Loucy (cell line): ENCODE data around the gene SPEG.

Source experiments
- H2AFZ ChIP-seq: fragments of 200-600 bp; sonication (generic); 2 replicates; pipeline ENCODE4 v1.6.0; 2016; ENCODE audit warnings: antibody characterized with exemption, mild to moderate bottlenecking, low read length, moderate library complexity
- H3F3A ChIP-seq: fragments of 200-600 bp; 2 replicates; pipeline ENCODE4 v1.6.0; 2016; ENCODE audit warnings: antibody characterized with exemption, low read depth, mild to moderate bottlenecking
- H3K27me3 ChIP-seq: fragments of 200-600 bp; sonication (generic); 2 replicates; pipeline ENCODE4 v1.6.1; 2014; ENCODE audit warnings: low read length, mild to moderate bottlenecking; ENCODE audit not compliant: insufficient read depth, poor library complexity, severe bottlenecking
- H3K36me3 ChIP-seq: fragments of 200-600 bp; sonication (generic); 2 replicates; pipeline ENCODE4 v1.6.1; 2016; ENCODE audit warnings: low read length; ENCODE audit not compliant: insufficient read depth
- H3K4me1 ChIP-seq: fragments of 200-600 bp; sonication (generic); 2 replicates; pipeline ENCODE4 v1.5.1; 2014; ENCODE audit warnings: low read length, mild to moderate bottlenecking; ENCODE audit not compliant: insufficient read depth, poor library complexity, severe bottlenecking
- H3K4me2 ChIP-seq: fragments of 200-600 bp; sonication (generic); 2 replicates; pipeline ENCODE4 v1.6.0; 2014; ENCODE audit warnings: antibody characterized with exemption, low read length, low read depth, mild to moderate bottlenecking; ENCODE audit not compliant: poor library complexity, severe bottlenecking
- H3K4me3 ChIP-seq: fragments of 200-600 bp; sonication (generic); 2 replicates; pipeline ENCODE4 v1.5.1; 2014; ENCODE audit warnings: low read length, mild to moderate bottlenecking, mixed read lengths; ENCODE audit not compliant: poor library complexity, severe bottlenecking
- H3K79me2 ChIP-seq: fragments of 200-600 bp; sonication (generic); 2 replicates; pipeline ENCODE4 v1.6.1; 2014; ENCODE audit warnings: low read length; ENCODE audit not compliant: insufficient read depth
- H3K9ac ChIP-seq: fragments of 200-600 bp; sonication (generic); 2 replicates; pipeline ENCODE4 v1.6.0; 2014; ENCODE audit warnings: mild to moderate bottlenecking, low read depth, low read length, moderate library complexity; ENCODE audit not compliant: poor library complexity, severe bottlenecking
- H3K9me2 ChIP-seq: fragments of 200-600 bp; sonication (generic); replicated peaks from 2 replicates; pipeline ENCODE4 v1.6.1; 2016; ENCODE audit warnings: low read depth, low read length, mixed read lengths
- H3K9me3 ChIP-seq: fragments of 200-600 bp; sonication (generic); 2 replicates; pipeline ENCODE4 v1.6.1; 2014; ENCODE audit warnings: mild to moderate bottlenecking, antibody characterized with exemption, low read length, low read depth; ENCODE audit not compliant: insufficient read depth
- H4K20me1 ChIP-seq: fragments of 200-600 bp; sonication (generic); 2 replicates; pipeline ENCODE4 v1.6.0; 2014; ENCODE audit warnings: antibody characterized with exemption, low read length, mild to moderate bottlenecking; ENCODE audit not compliant: insufficient read depth, poor library complexity, severe bottlenecking
- CTCF ChIP-seq: fragments of 200-600 bp; sonication (generic); conservative IDR thresholded peaks from 2 replicates; pipeline ENCODE4 v1.5.1; 2014; ENCODE audit warnings: mild to moderate bottlenecking, antibody characterized with exemption, low read length
- EZH2phosphoT487 ChIP-seq: fragments of 200-600 bp; IDR thresholded peaks from 2 replicates; pipeline ENCODE4 v1.6.1; 2018; ENCODE audit warnings: antibody characterized with exemption, mild to moderate bottlenecking, moderate library complexity, borderline replicate concordance

Gene SPEG

DNA sequence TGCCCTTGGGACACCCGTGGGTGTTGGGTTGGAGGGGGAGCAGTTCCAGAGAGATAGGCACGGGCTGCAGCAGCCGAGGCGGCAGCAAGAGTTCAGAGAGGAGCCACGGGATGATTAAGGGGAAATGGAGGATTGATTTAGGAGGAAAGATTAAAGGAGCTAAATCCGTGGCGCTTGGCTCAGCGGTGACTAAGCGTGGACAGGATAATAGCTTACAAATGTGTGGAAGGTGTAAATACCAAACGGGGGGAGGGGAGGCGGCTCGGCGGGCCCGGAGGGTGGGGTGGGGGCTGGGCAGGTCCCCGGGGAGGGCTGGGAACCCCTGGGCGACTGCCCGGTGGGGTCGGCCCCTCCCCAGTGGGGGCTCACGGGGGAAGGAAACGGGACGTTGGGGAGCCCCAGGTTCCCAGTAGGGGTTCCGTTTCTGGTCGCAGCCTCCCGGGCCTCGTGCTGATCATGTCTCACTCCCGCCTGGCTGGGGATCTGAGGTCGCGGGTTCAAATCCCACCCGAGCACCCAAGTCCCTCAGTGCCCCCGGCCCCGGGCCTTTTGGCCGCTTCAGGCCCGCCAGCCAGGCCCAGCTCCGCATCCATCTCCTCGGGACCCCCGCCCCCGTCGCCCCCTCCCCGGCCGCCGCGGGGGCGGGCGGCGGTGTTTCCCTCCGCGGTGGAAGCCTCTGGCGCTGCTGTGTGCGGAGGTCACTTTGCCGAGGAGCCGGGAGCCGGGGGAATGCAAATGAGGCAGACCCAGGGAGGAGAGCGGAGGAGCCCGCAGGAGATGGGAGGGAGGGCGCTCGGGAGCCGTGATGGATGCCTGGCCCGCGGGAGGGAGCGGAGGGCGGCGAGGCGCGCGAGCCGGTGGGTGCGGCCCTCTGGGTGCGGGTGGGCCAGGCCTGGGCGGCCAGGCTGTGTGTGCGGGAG, 87.7 kb downstream of the SPEG start:
- Histone ChIP-seq H3F3A (no peaks in the 10 kb centered on the region), H4K20me1 (no peaks in the 10 kb centered on the region), H3K9me2 (no peaks in the 10 kb centered on the region), H2AFZ (peak overlapping the region; percentile 82; the same call in 1 of the 2 replicates), H3K4me1 (peaks cover 11% of the 10 kb centered on the region), H3K27me3 (no peaks in the 10 kb centered on the region), H3K4me2 (no peak overlapping the region), H3K9me3 (no peaks in the 10 kb centered on the region), H3K79me2 (no peaks in the 10 kb centered on the region), H3K36me3 (no peaks in the 10 kb centered on the region), H3K4me3 (no peak overlapping the region), H3K9ac (no peak overlapping the region)
- TF ChIP-seq CTCF (no peak), EZH2phosphoT487 (no peak)

DNA sequence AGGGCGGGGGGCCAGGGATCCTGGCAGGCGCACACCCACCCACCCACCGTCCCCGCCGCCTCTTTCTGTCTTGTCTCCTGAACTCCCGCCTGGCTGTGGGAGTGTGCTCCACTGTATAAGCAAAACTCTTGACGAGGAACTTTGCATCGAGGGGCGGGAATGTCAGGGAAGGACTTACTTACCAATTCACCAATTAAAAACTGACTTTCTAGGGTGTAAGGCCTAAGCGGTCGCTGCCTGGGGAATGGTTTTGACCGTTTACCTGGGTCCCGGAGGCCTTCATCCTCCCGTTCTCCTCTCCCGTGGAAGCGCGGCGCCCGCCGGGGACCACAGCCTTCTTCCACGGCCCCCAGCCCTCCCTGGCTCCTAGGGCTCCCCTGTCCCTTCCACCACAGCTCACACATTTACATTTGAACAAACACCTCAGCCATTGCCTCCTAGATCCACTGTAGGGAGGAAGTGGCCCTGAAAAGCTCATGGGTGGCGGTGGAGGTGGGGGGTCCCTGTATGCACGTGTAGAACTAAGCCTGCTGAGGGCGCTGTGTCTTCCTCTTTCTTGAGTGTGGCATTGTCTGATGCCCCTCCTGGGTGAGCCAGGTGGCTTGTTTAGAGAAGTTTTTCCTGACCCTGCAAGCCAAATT, 88.5 kb downstream of the SPEG start:
- no peak overlapping the region for H2AFZ ChIP-seq
- no peak overlapping the region for H3K4me3 ChIP-seq
- H3K4me1 ChIP-seq, result peaks cover 11% of the 10 kb centered on the region

DNA sequence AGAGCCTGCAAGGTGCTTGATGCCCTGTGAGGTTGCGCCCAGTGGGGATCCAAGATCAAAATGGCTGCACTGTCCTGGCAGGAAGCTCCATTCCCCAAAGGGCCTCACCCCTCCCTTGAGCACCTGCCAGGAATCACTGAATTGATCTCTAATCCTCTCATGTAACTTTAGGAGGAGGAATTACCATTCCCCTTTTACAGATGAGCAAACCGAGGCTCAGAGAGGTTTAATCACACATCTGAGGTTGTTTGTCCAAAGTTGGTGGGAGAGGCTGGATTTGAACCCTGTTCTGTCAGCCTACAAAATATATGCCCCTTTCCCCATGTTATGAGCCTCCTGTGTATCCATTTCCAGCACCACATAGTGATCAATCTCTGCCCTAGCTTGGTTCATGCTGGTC, 90.2 kb downstream of the SPEG start:
- H3F3A ChIP-seq, result no peaks in the 10 kb centered on the region
- no peak for TF ChIP-seq EZH2phosphoT487
- TF ChIP-seq CTCF, result no peak
- H4K20me1 ChIP-seq, result no peaks in the 10 kb centered on the region
- no peaks in the 10 kb centered on the region for H3K79me2 ChIP-seq
- H3K27me3 ChIP-seq, result no peaks in the 10 kb centered on the region
- no peak overlapping the region for H3K4me3 ChIP-seq
- H3K4me2 ChIP-seq, result no peak overlapping the region
- peaks cover 11% of the 10 kb centered on the region for H3K4me1 ChIP-seq
- H3K9me2 ChIP-seq, result no peaks in the 10 kb centered on the region
- no peak overlapping the region for H2AFZ ChIP-seq
- H3K9me3 ChIP-seq, result no peaks in the 10 kb centered on the region
- H3K9ac ChIP-seq, result no peak overlapping the region
- no peaks in the 10 kb centered on the region for H3K36me3 ChIP-seq

More for the DNA sequence above, 88.5 kb downstream of the SPEG start:
- H3K4me2 ChIP-seq, result no peak overlapping the region
- no peaks in the 10 kb centered on the region for H4K20me1 ChIP-seq
- no peaks in the 10 kb centered on the region for H3F3A ChIP-seq
- H3K9ac ChIP-seq, result no peak overlapping the region
- no peaks in the 10 kb centered on the region for H3K9me3 ChIP-seq
- peak; percentile 35 for TF ChIP-seq CTCF
- no peak for TF ChIP-seq EZH2phosphoT487
- H3K79me2 ChIP-seq, result no peaks in the 10 kb centered on the region
- no peaks in the 10 kb centered on the region for H3K36me3 ChIP-seq
- H3K27me3 ChIP-seq, result no peaks in the 10 kb centered on the region
- H3K9me2 ChIP-seq, result no peaks in the 10 kb centered on the region
